ENCODE results near the gene ADAMTSL4.

The ADAMTSL4 gene

GRCh38 chr1:150535511-150536287 lies 13.5 kb upstream of the ADAMTSL4 start:
- no peak for DNase-seq

- no peak for DNase-seq
These were observed 12.1 kb upstream of the ADAMTSL4 start for GRCh38 chr1:150536836-150537731.

DNA sequence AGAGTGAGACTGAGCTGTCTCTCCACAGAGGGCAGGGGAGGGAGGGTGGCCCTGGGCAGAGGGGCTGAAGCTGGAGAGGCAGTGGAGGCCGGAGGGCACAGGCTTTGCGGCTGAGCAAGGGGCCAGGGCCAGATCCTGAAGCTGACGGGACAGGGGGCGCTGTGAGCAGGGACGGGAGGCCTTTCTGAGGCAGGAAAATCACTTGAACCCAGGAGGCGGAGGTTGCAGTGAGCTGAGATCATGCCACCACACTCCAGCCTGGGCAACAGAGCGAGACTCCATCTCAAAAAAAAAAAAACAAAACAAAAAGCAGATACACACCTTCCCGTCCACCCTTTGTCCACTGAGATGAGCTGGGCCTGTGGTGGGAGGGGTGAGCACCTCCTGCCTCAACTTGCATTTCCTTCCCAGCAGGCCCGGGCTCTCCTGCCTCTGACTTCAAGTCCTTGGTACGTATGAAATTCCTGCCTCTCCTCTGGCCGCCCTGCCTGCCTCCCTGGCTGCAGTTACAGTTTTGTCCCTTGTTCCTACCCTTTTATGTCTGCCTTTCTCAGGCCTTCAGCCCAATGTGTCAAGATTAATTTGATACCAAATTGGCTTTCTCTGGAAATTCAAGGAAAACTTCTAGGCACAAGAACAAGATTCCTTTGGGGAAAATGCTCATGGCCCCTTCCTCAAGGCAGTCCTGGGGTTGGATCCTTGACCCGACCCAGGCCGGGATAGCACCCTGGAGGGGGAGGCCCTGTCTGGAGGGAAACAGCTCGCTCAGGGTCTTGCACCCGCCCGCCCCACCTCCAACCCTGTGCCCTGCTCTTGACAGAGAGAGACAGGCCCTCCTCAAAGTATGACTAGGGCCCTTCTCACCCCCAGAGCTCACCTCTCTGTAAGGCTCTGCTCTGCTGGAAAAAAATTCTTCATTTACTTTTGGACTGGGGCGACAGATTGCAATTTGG lies 11.2 kb upstream of the ADAMTSL4 start:
- DNase-seq: no peak

DNA sequence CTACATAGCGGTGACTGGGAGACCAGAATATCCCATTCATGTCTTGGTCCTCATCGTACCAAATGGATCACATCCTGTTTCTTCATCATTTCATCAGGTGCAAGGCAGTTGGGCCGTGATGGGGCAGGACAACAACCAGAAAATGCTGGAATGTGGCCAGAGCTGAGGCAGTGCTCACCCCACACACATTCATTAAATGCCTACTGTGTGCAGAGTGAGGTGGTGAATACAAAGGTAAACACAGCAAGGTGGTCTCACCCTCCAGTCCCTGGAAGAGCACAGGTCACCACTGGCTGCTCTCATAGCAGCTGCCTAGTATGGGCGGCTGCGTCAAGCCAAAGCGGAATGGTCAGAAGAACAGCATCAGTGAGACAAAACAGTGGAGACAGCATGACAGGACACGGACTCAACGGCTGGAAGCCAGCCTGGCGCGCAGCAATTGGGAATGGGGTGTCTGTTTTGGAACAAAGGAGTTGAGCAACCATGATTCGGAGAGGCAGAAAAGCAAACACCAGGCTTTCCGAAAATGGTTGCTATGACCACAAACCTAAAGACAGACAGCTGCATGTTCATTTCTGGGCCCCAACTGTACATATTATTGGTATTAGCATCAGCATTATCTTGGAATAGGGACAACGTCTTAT lies 5.6 kb upstream of the ADAMTSL4 start:
- DNase-seq: no peak

DNA sequence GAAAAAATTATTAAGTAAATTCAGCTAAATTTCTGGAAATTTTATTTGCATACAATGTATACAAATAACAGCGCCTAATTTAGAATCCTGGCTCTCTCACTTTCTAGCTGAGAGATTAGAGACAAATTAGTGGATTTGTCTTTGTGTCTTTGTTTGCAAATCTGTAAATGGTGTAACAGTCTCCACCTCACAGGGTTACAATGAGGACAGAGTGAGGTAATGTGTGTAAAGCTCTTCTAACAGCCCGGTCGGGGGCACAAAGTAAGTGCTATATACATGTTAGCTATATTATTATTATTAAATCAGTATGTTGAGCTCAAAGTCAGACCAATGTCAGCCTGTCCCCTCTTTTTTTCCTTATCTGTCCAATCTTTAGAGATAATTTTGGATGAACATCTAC lies 5.0 kb upstream of the ADAMTSL4 start:
- no peak for DNase-seq

DNA sequence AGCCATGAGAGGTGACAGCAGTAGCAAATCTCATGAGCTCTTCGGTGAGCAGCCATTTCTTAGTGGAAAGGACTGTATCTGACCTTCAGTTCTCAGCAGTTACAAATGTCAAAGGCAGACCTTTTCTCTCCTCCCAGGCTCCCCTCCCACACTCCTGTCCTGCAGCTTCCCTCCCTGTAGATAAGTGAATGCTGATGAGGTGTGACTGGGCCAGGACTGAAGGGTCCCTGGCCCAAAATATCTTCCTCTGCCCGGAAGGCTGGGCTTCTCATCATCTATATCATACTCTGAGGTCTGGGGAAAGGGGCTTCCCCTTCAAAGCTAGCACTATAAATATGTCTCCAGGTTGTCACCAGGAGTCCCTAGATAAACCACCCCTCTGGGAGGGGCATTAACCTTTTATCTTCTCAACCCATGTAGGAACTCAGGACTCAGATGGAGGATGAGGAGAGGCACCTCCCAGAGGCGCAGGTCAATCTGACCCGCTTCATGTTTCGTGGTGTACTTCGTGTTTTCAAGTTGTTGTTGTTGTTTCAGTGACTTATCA lies 3.6 kb upstream of the ADAMTSL4 start:
- DNase-seq: no peak

DNA sequence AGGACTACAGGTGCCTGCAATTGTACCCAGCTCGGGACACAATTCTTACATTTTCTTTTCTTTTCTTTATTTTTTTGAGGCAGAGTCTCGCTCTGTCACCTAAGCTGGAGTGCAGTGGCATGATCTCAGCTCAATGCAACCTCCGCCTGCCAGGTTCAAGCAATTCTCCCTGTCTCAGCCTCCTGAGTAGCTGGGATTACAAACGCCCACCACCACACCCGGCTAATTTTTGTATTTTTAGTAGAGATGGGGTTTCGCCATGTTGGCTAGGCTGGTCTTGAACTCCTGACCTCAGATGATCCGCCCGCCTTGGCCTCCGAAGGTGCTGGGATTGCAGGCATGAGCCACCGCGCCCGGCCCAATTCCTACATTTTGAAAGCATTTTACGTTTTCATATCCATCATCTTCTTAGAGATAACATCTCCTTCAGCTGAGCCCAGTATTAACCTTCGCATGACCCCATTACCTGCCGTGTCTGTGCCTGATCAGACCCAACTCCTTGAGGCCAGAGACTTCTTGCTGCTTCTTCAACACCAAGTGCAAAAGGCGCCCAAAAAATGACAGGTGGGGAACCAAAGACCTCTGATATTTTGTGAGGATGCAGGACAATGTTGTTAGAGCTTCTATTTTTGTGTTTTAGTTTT lies 2.8 kb upstream of the ADAMTSL4 start:
- no peak for DNase-seq

- no peak for DNase-seq
These were observed 930 bp upstream of the ADAMTSL4 start for GRCh38 chr1:150548324-150548631.

GRCh38 chr1:150549496-150550221 lies 451 bp downstream of the ADAMTSL4 start:
- DNase-seq: no peak

DNA sequence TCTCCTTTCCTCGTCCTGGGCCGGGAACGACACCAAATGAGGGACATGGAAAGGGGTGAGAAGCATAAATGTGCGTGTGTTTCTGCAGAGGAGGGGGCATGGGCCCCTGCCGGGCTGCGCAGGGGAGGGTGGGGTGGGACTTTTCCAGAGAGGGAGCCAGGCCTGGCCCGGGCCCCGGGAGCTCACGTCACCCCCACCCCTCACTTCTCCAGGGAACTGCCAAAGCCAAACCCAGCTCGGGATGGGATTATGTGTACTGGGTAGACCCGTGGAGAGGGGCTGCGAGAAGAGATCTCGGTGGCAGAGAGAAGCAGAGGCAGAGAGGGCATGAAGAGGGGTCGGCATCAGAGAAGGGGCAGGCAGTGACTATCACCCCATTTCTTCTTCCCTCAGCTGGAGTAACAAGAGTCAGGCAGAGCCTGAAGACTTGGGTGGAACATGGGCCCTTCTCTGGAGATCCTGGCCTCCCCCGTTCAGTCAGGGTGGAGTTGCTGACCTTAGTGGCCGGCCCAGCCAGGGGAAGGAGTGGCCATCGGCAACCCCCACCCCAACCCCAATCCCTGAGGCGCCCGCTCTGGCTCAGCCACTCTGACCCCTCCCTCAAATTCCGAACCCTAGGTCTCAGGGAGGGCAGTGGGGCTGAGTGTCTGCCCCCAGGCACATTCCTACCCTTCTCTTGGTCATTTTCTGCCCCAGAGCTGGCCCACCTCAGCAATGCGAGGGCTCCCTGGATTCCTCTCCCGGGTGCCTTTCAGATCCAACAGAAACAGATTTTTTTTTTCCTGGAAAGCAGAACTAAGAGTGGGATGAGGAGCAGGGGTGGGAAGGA lies 1.2 kb downstream of the ADAMTSL4 start:
- DNase-seq: no peak

GRCh38 chr1:150551051-150551783 lies 2.0 kb downstream of the ADAMTSL4 start:
- DNase-seq: no peak

- DNase-seq: no peak
These were observed 2.5 kb downstream of the ADAMTSL4 start for GRCh38 chr1:150551784-150552127.

DNA sequence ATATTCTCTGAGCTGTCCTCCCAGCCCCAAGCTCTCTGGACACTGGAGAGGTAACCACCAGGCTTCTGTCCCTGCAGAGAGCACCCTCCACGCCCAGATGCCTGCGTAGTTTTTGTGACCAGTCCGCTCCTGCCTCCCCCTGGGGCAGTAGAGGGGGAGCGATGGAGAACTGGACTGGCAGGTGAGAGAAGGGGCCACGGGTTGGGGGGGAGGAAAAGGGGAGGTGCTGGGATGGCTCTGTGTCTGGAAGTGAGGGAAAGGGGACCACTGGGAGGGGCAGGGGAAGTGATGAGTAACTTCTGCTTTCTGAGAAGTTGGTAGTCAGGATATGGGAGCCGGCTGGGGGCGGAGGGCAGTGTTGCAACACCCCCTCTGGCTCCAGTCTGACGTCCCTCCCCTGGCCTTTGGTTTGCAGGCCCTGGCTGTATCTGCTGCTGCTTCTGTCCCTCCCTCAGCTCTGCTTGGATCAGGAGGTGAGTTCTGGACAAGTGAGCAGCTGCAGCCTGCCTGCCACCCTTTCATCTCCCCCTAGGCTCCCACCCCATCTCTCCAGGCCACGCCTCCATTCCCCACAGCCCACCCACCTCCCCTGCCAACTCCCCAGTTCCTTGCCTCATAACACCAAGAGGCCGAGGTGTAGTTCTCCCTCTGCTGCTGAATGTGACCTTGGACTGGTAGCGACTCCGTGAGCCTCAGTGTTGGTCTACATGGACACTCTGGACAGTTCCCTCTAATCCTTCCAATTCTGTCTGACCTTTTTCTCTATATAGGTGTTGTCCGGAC lies 3.1 kb downstream of the ADAMTSL4 start:
- no peak for DNase-seq

DNA sequence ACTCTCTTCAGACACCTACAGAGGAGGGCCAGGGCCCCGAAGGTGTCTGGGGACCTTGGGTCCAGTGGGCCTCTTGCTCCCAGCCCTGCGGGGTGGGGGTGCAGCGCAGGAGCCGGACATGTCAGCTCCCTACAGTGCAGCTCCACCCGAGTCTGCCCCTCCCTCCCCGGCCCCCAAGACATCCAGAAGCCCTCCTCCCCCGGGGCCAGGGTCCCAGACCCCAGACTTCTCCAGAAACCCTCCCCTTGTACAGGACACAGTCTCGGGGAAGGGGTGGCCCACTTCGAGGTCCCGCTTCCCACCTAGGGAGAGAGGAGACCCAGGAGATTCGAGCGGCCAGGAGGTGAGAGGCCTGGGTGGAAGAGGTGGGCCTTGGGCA lies 3.7 kb downstream of the ADAMTSL4 start:
- no peak for DNase-seq

- no peak for DNase-seq
These were observed 4.3 kb downstream of the ADAMTSL4 start for GRCh38 chr1:150553392-150554085.

DNA sequence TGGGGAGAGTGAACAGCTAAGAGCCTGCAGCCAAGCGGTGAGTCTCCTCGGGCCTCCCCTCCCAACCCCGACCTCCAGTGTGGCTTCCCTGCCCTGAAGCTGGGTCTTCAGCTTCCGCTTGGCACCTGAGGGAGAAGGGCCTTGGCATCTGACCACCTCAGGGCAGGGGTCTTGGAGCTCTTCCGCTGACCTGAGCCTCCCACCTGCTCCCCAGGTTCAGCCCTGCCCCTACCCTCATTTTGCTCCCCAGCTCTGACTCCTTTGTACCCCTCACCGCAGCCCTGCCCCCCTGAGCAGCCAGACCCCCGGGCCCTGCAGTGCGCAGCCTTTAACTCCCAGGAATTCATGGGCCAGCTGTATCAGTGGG lies 4.9 kb downstream of the ADAMTSL4 start:
- no peak for DNase-seq

DNA sequence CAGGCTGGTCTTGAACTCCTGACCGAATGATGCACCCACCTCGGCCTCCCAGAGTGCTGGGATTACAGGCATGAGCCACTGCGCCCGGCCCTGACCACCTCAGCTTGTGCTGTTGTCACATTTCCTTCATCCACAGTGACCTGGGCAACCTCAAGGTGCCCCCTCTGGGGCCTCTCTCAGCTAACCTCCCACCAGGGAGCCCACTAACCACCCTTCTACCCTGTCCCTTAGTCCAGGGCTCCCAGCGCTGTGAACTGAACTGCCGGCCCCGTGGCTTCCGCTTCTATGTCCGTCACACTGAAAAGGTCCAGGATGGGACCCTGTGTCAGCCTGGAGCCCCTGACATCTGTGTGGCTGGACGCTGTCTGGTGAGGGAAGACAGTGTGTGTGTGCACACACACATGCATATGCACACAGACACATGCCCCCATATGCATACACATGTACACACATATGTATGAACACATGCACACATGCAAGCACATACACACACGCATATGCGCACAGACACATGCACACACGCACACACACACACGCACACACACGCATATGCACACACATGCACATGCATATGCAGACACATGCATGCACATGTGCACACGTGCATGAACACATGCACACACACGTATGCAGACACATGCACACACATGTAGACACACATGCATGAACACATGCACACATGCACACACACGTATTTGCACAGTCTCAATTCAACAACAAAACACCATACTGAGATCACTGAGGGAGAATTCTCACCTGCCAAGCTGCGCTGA lies 6.2 kb downstream of the ADAMTSL4 start:
- DNase-seq: no peak

Measured in NCI-H1048 (cell line).